22Rv1 (cell line): ENCODE results near the gene FAM111B.

Source experiments
- H3K27ac ChIP-seq: fragments of 450-650 bp; 2 replicates; pipeline ENCODE4 v1.5.1; 2017
- CTCF ChIP-seq: fragments of 450-650 bp; IDR thresholded peaks from 2 replicates; pipeline ENCODE4 v1.5.1; 2017; ENCODE audit warnings: mild to moderate bottlenecking
- ZFX ChIP-seq: fragments of 450-650 bp; IDR thresholded peaks from 2 replicates; pipeline ENCODE4 v1.6.1; 2017; ENCODE audit warnings: antibody characterized with exemption, borderline replicate concordance

Gene FAM111B

GRCh38 chr11:59119826-59120225 is 12.8 kb downstream of the FAM111B start:
- TF ChIP-seq CTCF = no peak
- no peak for TF ChIP-seq ZFX
- peak overlapping the region; percentile 92 for H3K27ac ChIP-seq

GRCh38 chr11:59135648-59136461 is 28.8 kb downstream of the FAM111B start:
- H3K27ac ChIP-seq = 0 out of 2 replicates have a peak overlapping the region, but pooled peaks have one; percentile 12
- peak; percentile 85 for TF ChIP-seq CTCF
- TF ChIP-seq ZFX = no peak

GRCh38 chr11:59136551-59136950 is 29.5 kb downstream of the FAM111B start:
- 0 out of 2 replicates have a peak overlapping the region, but pooled peaks have one; percentile 12 for H3K27ac ChIP-seq

- no peak for TF ChIP-seq ZFX
- no peak for TF ChIP-seq CTCF
- H3K27ac ChIP-seq = no peak overlapping the region
These were observed 30.2 kb downstream of the FAM111B start for GRCh38 chr11:59137190-59137589.

GRCh38 chr11:59138643-59139042 is 31.6 kb downstream of the FAM111B start:
- H3K27ac ChIP-seq = no peak overlapping the region

GRCh38 chr11:59141191-59141590 is 34.2 kb downstream of the FAM111B start:
- TF ChIP-seq CTCF = no peak
- TF ChIP-seq ZFX = no peak
- H3K27ac ChIP-seq = peak overlapping the region; percentile 78; the same call in 1 of the 2 replicates

More at GRCh38 chr11:59138643-59139042, 31.6 kb downstream of the FAM111B start:
- TF ChIP-seq ZFX = no peak
- no peak for TF ChIP-seq CTCF

GRCh38 chr11:59141673-59142460 is 34.8 kb downstream of the FAM111B start:
- H3K27ac ChIP-seq = peak overlapping the region; percentile 78
- TF ChIP-seq CTCF (no peak), ZFX (no peak)
